ENCODE results near the gene CSNK1A1.

DNA sequence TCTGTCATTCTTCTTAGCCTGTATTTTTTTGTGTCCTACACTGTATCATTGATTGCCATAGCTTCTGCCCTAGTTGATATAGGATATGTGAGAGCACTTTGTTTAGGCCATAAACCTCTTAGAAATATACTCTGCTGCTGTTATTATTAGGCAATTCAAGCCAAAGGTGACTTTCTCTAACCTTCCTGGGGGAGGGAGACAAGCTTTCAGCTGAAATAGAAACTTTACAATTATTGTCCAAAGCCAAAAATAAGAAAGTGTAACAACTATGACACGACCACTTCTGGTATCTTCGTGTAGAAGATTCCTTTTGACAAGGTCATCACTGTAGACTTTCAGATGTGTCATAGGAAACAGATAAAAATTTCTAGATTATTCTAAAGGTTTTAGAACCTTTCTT, 12.2 kb upstream of the CSNK1A1 start:
- TF ChIP-seq POLR2A (IDR thresholded peaks at IDR 0.05; ENCODE audit: low read depth, low read length) (no peak), POLR2AphosphoS5 (IDR thresholded peaks at IDR 0.05; ENCODE audit: low read depth, low read length) (no peak)

All from GM12891 (cell line).